ENCODE results near the gene GTPBP4. TPM values are rescaled to one million over a fixed set of nuclear protein-coding genes. Genes with fewer than 3 reads are reported as not detected.

Gene GTPBP4
- total and polyA plus RNA-seq, 11 donors, result 13.3 to 52.0 (median 28.8) TPM

- no peak overlapping the region for H3K27ac ChIP-seq
- DNase-seq, result no peak
- TF ChIP-seq CTCF (IDR thresholded peaks at IDR 0.05) (no peak), POLR2A (IDR thresholded peaks at IDR 0.05) (no peak)
- intact Hi-C loops (cut with DNase I), result no loop called here
- H3K9me3 ChIP-seq, result no peaks in the 10 kb centered on the region
- no peak overlapping the region for H3K4me3 ChIP-seq
- H3K4me1 ChIP-seq, result no peaks in the 10 kb centered on the region
- 89 to 94% (median 91%) methylated on average over 3 of the region's 3 CpGs for WGBS, 4 donors
- no peaks in the 10 kb centered on the region for H3K27me3 ChIP-seq
- H3K36me3 ChIP-seq, result no peaks in the 10 kb centered on the region
- no peak for ATAC-seq
These were observed 25.9 kb upstream of the GTPBP4 start for GRCh38 chr10:962342-962741.

- Histone ChIP-seq H3K9me3 (no peaks in the 10 kb centered on the region), H3K4me1 (no peaks in the 10 kb centered on the region), H3K27me3 (no peaks in the 10 kb centered on the region), H3K36me3 (no peaks in the 10 kb centered on the region), H3K4me3 (no peak overlapping the region), H3K27ac (no peak overlapping the region)
- 84 to 85% (median 85%) methylated on average over 5 of the region's 5 CpGs for WGBS, 4 donors
- TF ChIP-seq POLR2A (IDR thresholded peaks at IDR 0.05) (no peak), CTCF (IDR thresholded peaks at IDR 0.05) (no peak)
- ATAC-seq (no peak), DNase-seq (no peak)
- intact Hi-C loops (cut with DNase I), result no loop called here
These were observed 25.0 kb upstream of the GTPBP4 start for GRCh38 chr10:963186-963585.

GRCh38 chr10:963655-964054 lies 24.6 kb upstream of the GTPBP4 start:
- no peaks in the 10 kb centered on the region for H3K9me3 ChIP-seq
- ATAC-seq, result no peak
- intact Hi-C loops (cut with DNase I), result no loop called here
- DNase-seq, result no peak
- no peaks in the 10 kb centered on the region for H3K27me3 ChIP-seq
- no peaks in the 10 kb centered on the region for H3K4me1 ChIP-seq
- no peaks in the 10 kb centered on the region for H3K36me3 ChIP-seq
- H3K4me3 ChIP-seq, result no peak overlapping the region
- TF ChIP-seq POLR2A (IDR thresholded peaks at IDR 0.05) (no peak), CTCF (IDR thresholded peaks at IDR 0.05) (no peak)
- WGBS, 4 donors, result 89 to 94% (median 91%) methylated on average over 3 to 4 of the region's 4 CpGs
- H3K27ac ChIP-seq, result no peak overlapping the region

- Histone ChIP-seq H3K27ac (no peak overlapping the region), H3K4me3 (no peak overlapping the region), H3K4me1 (no peaks in the 10 kb centered on the region), H3K27me3 (no peaks in the 10 kb centered on the region), H3K9me3 (no peaks in the 10 kb centered on the region), H3K36me3 (no peaks in the 10 kb centered on the region)
- 66 to 80% (median 72%) methylated on average over 15 of the region's 15 CpGs for WGBS, 4 donors
- no peak for TF ChIP-seq CTCF (IDR thresholded peaks at IDR 0.05)
- TF ChIP-seq POLR2A (IDR thresholded peaks at IDR 0.05), result no peak
- DNase-seq (no peak), ATAC-seq (no peak)
- intact Hi-C loops (cut with DNase I), result no loop called here
These were observed 23.8 kb upstream of the GTPBP4 start for GRCh38 chr10:964321-964987.
